MCF 10A (cell line): ENCODE data around the gene TFPI. TPM values are rescaled to one million over a fixed set of nuclear protein-coding genes. Genes with fewer than 3 reads are reported as not detected.
"Not testable (repeated sequence)": the region's sequence is repeated elsewhere in the genome, so short reads cannot be mapped to it uniquely, and the experiment has no call there.

Experiments used
- BruUV-seq: library from RNA; stranded (reverse); fragments of 400-500 nt; replicated peaks from 2 replicates; lab custom pipeline; 2021; lab: Mats Ljungman, UMichigan
- CTCF ChIA-PET: fragments of 300-600 bp; sonication (Branson Sonifier 250); formaldehyde crosslinking; extraction: SDS; loops from one replicate; lab custom pipeline; 2021; ENCODE audit warnings: antibody characterized with exemption, inconsistent platforms; lab: Yijun Ruan, JAX
- POLR2A ChIA-PET: fragments of 300-600, 350-650 bp; sonication (Branson Sonifier 250); formaldehyde crosslinking; extraction: SDS; loops from one replicate; lab custom pipeline; 2020; ENCODE audit warnings: antibody characterized with exemption, inconsistent platforms; lab: Yijun Ruan, JAX
- DNase-seq: peaks from one replicate; pipeline ENCODE4 v3.0.0-alpha.2; 2018; ENCODE audit not compliant: unreplicated experiment
- H3K27ac Mint-ChIP-seq: one replicate; pipeline ENCODE4 v1.8.0; 2022; ENCODE audit warnings: mild to moderate bottlenecking, low read depth, mixed read lengths; ENCODE audit not compliant: unreplicated experiment
- H3K27me3 Mint-ChIP-seq: one replicate; pipeline ENCODE4 v1.8.0; 2022; ENCODE audit warnings: mixed read lengths; ENCODE audit not compliant: insufficient read depth, unreplicated experiment
- H3K36me3 Mint-ChIP-seq: one replicate; pipeline ENCODE4 v1.8.0; 2022; ENCODE audit warnings: mild to moderate bottlenecking, moderate library complexity, mixed read lengths; ENCODE audit not compliant: insufficient read depth, unreplicated experiment
- H3K4me1 Mint-ChIP-seq: one replicate; pipeline ENCODE4 v1.8.0; 2022; ENCODE audit warnings: mixed read lengths; ENCODE audit not compliant: insufficient read depth, unreplicated experiment
- H3K4me3 Mint-ChIP-seq: one replicate; pipeline ENCODE4 v1.8.0; 2022; ENCODE audit warnings: mild to moderate bottlenecking, moderate library complexity, mixed read lengths; ENCODE audit not compliant: unreplicated experiment
- H3K9me3 Mint-ChIP-seq: one replicate; pipeline ENCODE4 v1.8.0; 2022; ENCODE audit warnings: mixed read lengths; ENCODE audit not compliant: unreplicated experiment
- CTCF ChIP-seq: fragments of 200-600 bp; IDR thresholded peaks from one replicate; pipeline ENCODE4 v1.8.0; 2022; ENCODE audit warnings: antibody characterized with exemption, mild to moderate bottlenecking; ENCODE audit not compliant: unreplicated experiment
- intact Hi-C: fragments of 100-400 bp; cut with micrococcal nuclease; formaldehyde crosslinking; loops from 2 replicates; pipeline ENCODE4 v1.14.1; 2022
- total RNA-seq: library from RNA; stranded (reverse); gene quantifications from 2 replicates; pipeline ENCODE4 v1.2.3, GENCODE V29; 2022

The TFPI gene
- total RNA-seq, 1 experiment from 2014 or later, result 67.4 TPM

- ChIA-PET POLR2A (interaction anchor here (0.6 to 3.4 kb wide), 9 partner anchors 8 to 1360 kb away, joined by 3 to 44 read pairs (median 5); partner anchors contain the start of gene TFPI), CTCF (interaction anchor here (1.1 to 2.5 kb wide), 2 partner anchors 13 to 42 kb away, joined by 4 to 9 read pairs; no protein-coding TSS in a partner anchor)
- Mint-ChIP-seq H3K4me3 (peak overlapping the region; percentile 42), H3K9me3 (no peaks in the 10 kb centered on the region), H3K36me3 (peaks cover 23% of the 10 kb centered on the region), H3K4me1 (peaks cover 38% of the 10 kb centered on the region), H3K27ac (peak overlapping the region; percentile 94), H3K27me3 (no peaks in the 10 kb centered on the region)
- intact Hi-C loops, result no loop called here
- BruUV-seq, result TSS peak; percentile 72
- DNase-seq, result peak; percentile 94
- TF ChIP-seq CTCF, result no peak
These were observed 12.8 kb downstream of the TFPI start for GRCh38 chr2:187541086-187542085.

GRCh38 chr2:187538222-187538621 is 16.0 kb downstream of the TFPI start:
- BruUV-seq, DNase-seq, POLR2A ChIA-PET: not testable (repeated sequence)

GRCh38 chr2:187535381-187535780 is 18.9 kb downstream of the TFPI start:
- intact Hi-C loops, H3K27ac Mint-ChIP-seq, BruUV-seq, H3K4me3 Mint-ChIP-seq, DNase-seq, H3K27me3 Mint-ChIP-seq: not testable (repeated sequence)
- Mint-ChIP-seq H3K9me3 (peaks cover 22% of the 10 kb centered on the region), H3K4me1 (peaks cover 20% of the 10 kb centered on the region), H3K36me3 (peaks cover 20% of the 10 kb centered on the region)
- POLR2A ChIA-PET, result interaction anchor here (2.8 kb wide), 1 partner anchor 13 kb away, joined by 15 read pairs; no protein-coding TSS in a partner anchor
- CTCF ChIA-PET, result interaction anchor here (0.6 to 7.3 kb wide), 6 partner anchors 9 to 773 kb away, joined by 3 to 39 read pairs (median 6); no protein-coding TSS in a partner anchor

More at GRCh38 chr2:187538222-187538621, 16.0 kb downstream of the TFPI start:
- intact Hi-C loops, CTCF ChIA-PET, H3K4me3 Mint-ChIP-seq, H3K27me3 Mint-ChIP-seq: not testable (repeated sequence)
- Mint-ChIP-seq H3K36me3 (peaks cover 24% of the 10 kb centered on the region), H3K27ac (peak overlapping the region; percentile 23), H3K4me1 (peaks cover 29% of the 10 kb centered on the region), H3K9me3 (peaks cover 22% of the 10 kb centered on the region)

GRCh38 chr2:187532333-187533120 is 21.7 kb downstream of the TFPI start:
- intact Hi-C loops, result no loop called here
- no TSS peak for BruUV-seq
- Mint-ChIP-seq H3K27me3 (no peaks in the 10 kb centered on the region), H3K36me3 (peaks cover 27% of the 10 kb centered on the region), H3K4me1 (peaks cover 19% of the 10 kb centered on the region), H3K27ac (no peak overlapping the region), H3K9me3 (peaks cover 22% of the 10 kb centered on the region), H3K4me3 (no peak overlapping the region)
- ChIA-PET CTCF (interaction anchor here (0.6 to 7.3 kb wide), 5 partner anchors 14 to 834 kb away, joined by 3 to 39 read pairs (median 4); no protein-coding TSS in a partner anchor), POLR2A (interaction anchor here (0.8 to 5.1 kb wide), 4 partner anchors 7 to 30 kb away, joined by 3 to 73 read pairs (median 18); no protein-coding TSS in a partner anchor)
- no peak for TF ChIP-seq CTCF
- DNase-seq, result no peak
